ENCODE results near the gene CUTA. TPM values are rescaled to one million over a fixed set of nuclear protein-coding genes. Genes with fewer than 3 reads are reported as not detected.
"Not testable (repeated sequence)": the region's sequence is repeated elsewhere in the genome, so short reads cannot be mapped to it uniquely, and the experiment has no call there.

The CUTA gene
- total RNA-seq, 1 donor from 2014 or later, result 238 TPM

GRCh38 chr6:33407132-33407718, 10.7 kb downstream of the CUTA start:
- DNase-seq (ENCODE audit: low spot score), result no peak

DNA sequence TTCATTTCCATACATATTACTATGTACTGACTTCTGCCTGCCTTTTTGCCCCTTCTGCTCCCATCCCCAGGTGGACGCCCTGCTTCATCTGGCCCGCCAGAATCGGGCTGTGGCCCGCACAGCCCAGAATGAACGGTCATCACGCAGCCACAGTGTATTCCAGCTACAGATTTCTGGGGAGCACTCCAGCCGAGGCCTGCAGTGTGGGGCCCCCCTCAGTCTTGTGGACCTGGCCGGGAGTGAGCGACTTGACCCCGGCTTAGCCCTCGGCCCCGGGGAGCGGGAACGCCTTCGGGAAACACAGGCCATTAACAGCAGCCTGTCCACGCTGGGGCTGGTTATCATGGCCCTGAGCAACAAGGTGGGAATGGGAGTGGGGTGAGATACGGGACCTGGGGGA, 11.8 kb downstream of the CUTA start:
- DNase-seq (ENCODE audit: low spot score), result no peak

DNA sequence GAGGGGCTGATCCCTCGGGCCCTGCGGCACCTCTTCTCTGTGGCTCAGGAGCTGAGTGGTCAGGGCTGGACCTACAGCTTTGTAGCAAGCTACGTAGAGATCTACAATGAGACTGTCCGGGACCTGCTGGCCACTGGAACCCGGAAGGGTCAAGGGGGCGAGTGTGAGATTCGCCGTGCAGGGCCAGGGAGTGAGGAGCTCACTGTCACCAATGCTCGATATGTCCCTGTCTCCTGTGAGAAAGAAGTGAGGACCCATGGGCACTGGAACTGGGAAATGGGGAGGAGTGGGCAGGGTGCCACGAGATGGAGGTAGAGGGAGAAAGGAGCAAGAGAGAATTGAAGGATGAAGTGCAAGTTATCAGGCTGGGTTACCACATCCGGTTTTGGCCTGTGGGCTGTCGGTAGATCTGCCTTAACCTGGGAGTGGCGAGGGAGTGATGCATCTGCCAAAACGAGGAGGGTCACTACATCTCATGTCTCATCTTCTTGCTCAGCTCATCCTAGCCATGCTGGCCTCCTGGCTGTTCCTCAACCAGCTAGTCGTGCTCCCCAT, 12.4 kb downstream of the CUTA start:
- DNase-seq (ENCODE audit: low spot score), result no peak

GRCh38 chr6:33404884-33405283, 13.0 kb downstream of the CUTA start:
- DNase-seq (ENCODE audit: low spot score), result no peak

- not testable (repeated sequence) for DNase-seq (ENCODE audit: low spot score)
Observed at GRCh38 chr6:33399881-33400280, 18.0 kb downstream of the CUTA start.

- DNase-seq (ENCODE audit: low spot score), result not testable (repeated sequence)
Observed at GRCh38 chr6:33398601-33399000, 19.3 kb downstream of the CUTA start.

GRCh38 chr6:33397541-33397940, 20.4 kb downstream of the CUTA start:
- no peak for DNase-seq (ENCODE audit: low spot score)

GRCh38 chr6:33392979-33393378, 24.9 kb downstream of the CUTA start:
- no peak for DNase-seq (ENCODE audit: low spot score)

GRCh38 chr6:33392595-33392948, 25.3 kb downstream of the CUTA start:
- DNase-seq (ENCODE audit: low spot score), result no peak

DNA sequence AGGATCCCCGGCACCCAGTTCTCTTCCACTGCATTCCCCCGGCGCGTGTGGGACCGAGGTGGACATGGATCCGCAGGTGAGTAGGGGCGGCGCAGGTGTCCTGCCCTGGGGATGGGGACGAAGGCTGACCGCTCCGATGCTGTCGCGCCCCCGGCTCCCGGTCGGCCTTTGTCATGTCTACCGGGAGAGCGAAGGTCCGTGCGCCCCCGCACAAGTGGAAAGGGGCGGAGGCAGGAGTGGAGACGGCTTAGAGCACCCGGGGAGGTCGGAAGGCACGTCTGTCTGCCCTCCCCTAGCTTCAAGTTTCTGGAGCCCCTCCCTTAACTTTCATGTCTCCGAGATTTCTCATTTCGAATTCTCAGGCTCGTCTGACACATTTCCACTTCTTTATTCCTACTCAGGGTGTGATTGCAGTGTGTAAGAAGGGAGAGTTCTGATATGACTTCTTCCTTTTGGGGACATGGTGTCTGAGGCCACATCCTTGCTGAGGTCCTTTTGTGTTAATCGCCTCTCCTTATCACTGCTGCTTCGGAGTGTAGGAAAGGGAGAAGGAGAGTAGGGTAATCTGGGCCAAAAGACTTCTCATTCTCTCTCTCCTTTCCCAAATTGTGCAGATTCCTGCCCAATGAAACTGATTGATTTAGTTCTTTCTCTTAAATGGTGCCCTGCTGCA, 25.8 kb downstream of the CUTA start:
- DNase-seq (ENCODE audit: low spot score), result no peak

DNA sequence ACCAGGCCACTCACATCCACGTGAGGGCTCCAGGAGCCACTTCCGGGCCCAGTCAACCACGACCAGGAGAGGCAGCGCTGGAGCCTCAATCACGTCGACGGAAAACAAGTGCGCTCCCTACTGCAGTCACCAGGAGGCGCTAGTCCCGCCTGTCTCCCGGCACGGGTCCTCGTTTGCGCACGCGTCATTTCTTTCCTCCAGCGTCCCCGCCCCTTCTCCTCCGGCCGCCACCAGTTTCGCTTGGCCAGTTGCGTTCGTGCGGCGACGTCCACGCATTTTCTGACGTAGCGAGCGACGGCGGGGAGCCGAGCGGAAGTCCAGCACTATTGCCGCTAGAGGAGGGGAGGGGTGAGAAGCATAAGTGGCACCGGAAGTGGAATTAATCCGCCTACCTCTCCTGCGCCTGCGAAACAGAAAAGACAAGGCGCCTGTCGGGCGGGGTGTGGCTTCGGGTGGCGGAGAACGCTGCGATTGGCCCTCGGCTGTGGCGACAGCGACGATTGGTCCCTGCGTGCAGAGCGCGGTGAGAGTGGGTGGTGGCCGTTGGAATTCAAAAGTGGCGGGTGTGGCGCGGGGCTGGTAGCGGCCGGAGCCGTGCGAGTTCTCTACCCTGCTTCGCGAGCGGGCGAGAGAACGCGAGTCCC, 26.5 kb downstream of the CUTA start, which contains the start of gene KIFC1:
TSS of gene KIFC1 (plus strand) at position 546 of the 644 bp plus-strand sequence. CDS start 163 bp downstream, outside the sequence.
- DNase-seq (ENCODE audit: low spot score), result peak; percentile 100

- no peak for DNase-seq (ENCODE audit: low spot score)
Observed at GRCh38 chr6:33390767-33391277, 27.1 kb downstream of the CUTA start.

GRCh38 chr6:33390173-33390572, 27.7 kb downstream of the CUTA start:
- no peak for DNase-seq (ENCODE audit: low spot score)

- DNase-seq (ENCODE audit: low spot score), result no peak
Observed at GRCh38 chr6:33384581-33385020, 33.3 kb downstream of the CUTA start.

- DNase-seq (ENCODE audit: low spot score), result no peak
Observed at GRCh38 chr6:33383427-33384185, 34.3 kb downstream of the CUTA start.

DNA sequence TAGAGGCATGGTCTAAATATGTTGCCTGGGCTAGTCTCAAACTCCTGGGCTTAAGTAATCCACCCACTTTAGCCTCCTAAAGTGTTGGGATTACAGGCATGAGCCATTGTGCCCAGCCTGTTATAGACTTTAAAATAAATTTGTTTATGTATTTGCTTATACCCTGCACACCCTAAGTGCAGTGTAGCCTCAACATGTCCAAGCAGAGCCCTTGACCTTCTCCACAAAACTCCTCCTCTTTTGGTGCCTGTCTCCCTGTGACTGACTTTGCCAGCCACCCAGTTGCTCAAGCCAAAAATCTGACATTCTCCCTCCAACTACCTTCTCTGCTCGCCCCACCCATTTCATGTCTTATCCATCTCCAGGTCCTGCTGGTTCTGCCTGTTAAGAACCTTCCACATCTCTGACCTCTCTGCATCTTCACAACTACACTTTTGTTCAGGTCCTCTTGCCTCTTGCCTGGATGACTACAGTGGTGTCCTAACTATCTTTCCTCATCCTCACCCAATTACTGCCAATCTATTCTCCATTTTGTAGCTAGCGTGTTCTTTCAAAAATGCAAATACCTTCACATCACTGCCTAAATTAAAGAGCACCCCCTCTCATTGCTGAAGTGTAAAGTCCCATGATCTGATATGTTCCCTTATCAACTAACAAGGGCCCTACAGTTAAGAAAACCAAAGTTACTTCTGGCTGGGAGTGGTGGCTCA, 37.5 kb downstream of the CUTA start:
- DNase-seq (ENCODE audit: low spot score), result no peak

GRCh38 chr6:33379184-33379583, 38.7 kb downstream of the CUTA start:
- DNase-seq (ENCODE audit: low spot score), result not testable (repeated sequence)

GRCh38 chr6:33377171-33377570, 40.7 kb downstream of the CUTA start:
- DNase-seq (ENCODE audit: low spot score), result no peak

DNA sequence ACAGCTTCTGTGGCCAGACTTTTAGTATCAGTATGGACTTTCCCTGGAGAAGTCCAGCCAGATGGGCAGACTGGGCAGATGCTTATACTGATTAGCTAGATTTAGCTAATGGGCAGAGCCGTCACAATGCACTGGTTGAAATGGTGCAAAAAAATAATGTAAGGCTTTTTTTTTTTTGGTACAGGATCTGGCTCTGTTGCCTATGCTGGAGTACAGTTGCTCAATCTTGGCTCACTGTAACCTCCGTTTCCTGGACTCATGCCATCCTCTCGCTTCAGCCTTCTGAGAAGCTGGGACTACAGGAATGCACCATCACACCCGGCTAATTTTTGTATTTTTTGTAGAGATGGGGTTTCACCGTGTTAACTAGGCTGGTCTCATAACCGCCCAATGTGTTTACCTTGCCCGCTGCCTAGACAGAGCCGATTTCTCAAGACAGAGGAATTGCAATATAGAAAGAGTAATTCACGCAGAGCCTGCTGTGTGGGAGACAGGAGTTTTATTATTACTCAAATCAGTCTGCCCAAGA, 42.7 kb downstream of the CUTA start:
- DNase-seq (ENCODE audit: low spot score), result peak; percentile 82

GRCh38 chr6:33373960-33374910, 43.7 kb downstream of the CUTA start:
- DNase-seq (ENCODE audit: low spot score), result no peak
